HG03354 (cell line): ENCODE data around the gene SLC7A7.
"Not testable (repeated sequence)": the region's sequence is repeated elsewhere in the genome, so short reads cannot be mapped to it uniquely, and the experiment has no call there.

Source experiments
- ATAC-seq: cut with Tn5 transposase; IDR thresholded peaks from one replicate; pipeline ENCODE4 v1.9.1; 2021; ENCODE audit warnings: mild to moderate bottlenecking; ENCODE audit not compliant: unreplicated experiment, poor library complexity, severe bottlenecking

SLC7A7 gene

GRCh38 chr14:22797017-22797917, 18.0 kb downstream of the SLC7A7 start:
- ATAC-seq, result no peak

GRCh38 chr14:22796087-22796707, 19.0 kb downstream of the SLC7A7 start:
- ATAC-seq, result peak; percentile 71

- ATAC-seq, result peak; percentile 33
Measured at GRCh38 chr14:22794551-22794951, 20.7 kb downstream of the SLC7A7 start.

- ATAC-seq, result no peak
Measured at GRCh38 chr14:22793976-22794375, 21.3 kb downstream of the SLC7A7 start.

- ATAC-seq, result not testable (repeated sequence)
Measured at GRCh38 chr14:22793550-22793949, 21.7 kb downstream of the SLC7A7 start.

- ATAC-seq, result no peak
Measured at GRCh38 chr14:22792158-22792557, 23.1 kb downstream of the SLC7A7 start.

- ATAC-seq, result no peak
Measured at GRCh38 chr14:22791301-22791700, 23.9 kb downstream of the SLC7A7 start.

- no peak for ATAC-seq
Measured at GRCh38 chr14:22786685-22787084, 28.6 kb downstream of the SLC7A7 start.

GRCh38 chr14:22781301-22781991, 33.8 kb downstream of the SLC7A7 start:
- ATAC-seq, result no peak

GRCh38 chr14:22780941-22781300, 34.3 kb downstream of the SLC7A7 start:
- ATAC-seq, result no peak

GRCh38 chr14:22780105-22780679, 35.0 kb downstream of the SLC7A7 start:
- ATAC-seq, result no peak

- no peak for ATAC-seq
Measured at GRCh38 chr14:22778084-22778483, 37.2 kb downstream of the SLC7A7 start.

- not testable (repeated sequence) for ATAC-seq
Measured at GRCh38 chr14:22776849-22777248, 38.4 kb downstream of the SLC7A7 start.

- ATAC-seq, result no peak
Measured at GRCh38 chr14:22776215-22776614, 39.0 kb downstream of the SLC7A7 start.

GRCh38 chr14:22774011-22774706, 41.1 kb downstream of the SLC7A7 start:
- ATAC-seq, result no peak

- no peak for ATAC-seq
Measured at GRCh38 chr14:22773162-22774010, 41.8 kb downstream of the SLC7A7 start.

- ATAC-seq, result no peak
Measured at GRCh38 chr14:22772725-22773124, 42.5 kb downstream of the SLC7A7 start.

GRCh38 chr14:22770481-22771187, 44.6 kb downstream of the SLC7A7 start:
- no peak for ATAC-seq
